HepG2 (cell line): Measurements from ENCODE around the gene GLIS2. TPM values are rescaled to one million over a fixed set of nuclear protein-coding genes. Genes with fewer than 3 reads are reported as not detected.

Experiments
- AGO2 ChIP-seq: fragments of 200-400 bp; formaldehyde crosslinking; optimal IDR thresholded peaks from 2 replicates; pipeline ENCODE3; 2017; ENCODE audit warnings: mild to moderate bottlenecking, low read depth, low read length, moderate library complexity
- FOXO4 ChIP-seq: sonication (generic); formaldehyde crosslinking; conservative IDR thresholded peaks from 2 replicates; pipeline ENCODE4 v1.8.1; 2023; ENCODE audit warnings: missing genetic modification reagents
- KAT8 ChIP-seq: IDR thresholded peaks from 2 replicates; pipeline ENCODE4 v1.6.1; 2016; ENCODE audit warnings: missing genetic modification reagents, missing compliant biosample characterization
- KLF13 ChIP-seq: sonication (generic); formaldehyde crosslinking; IDR thresholded peaks from 2 replicates; pipeline ENCODE4 v1.4.0; 2020; ENCODE audit warnings: mild to moderate bottlenecking, missing genetic modification reagents
- NR2C2 ChIP-seq: sonication (generic); formaldehyde crosslinking; IDR thresholded peaks from 2 replicates; pipeline ENCODE4 v1.4.0; 2020; ENCODE audit warnings: missing genetic modification reagents, mild to moderate bottlenecking, moderate library complexity, borderline replicate concordance
- PLRG1 ChIP-seq: fragments of 450-650 bp; conservative IDR thresholded peaks from 2 replicates; pipeline ENCODE4 v1.6.1; 2016
- RFX3 ChIP-seq: IDR thresholded peaks from 2 replicates; pipeline ENCODE4 v1.6.1; 2016; ENCODE audit warnings: missing biosample characterization, missing genetic modification reagents
- SIX4 ChIP-seq: sonication (generic); formaldehyde crosslinking; IDR thresholded peaks from 2 replicates; pipeline ENCODE4 v1.4.0; 2020; ENCODE audit warnings: missing genetic modification reagents
- ZFP36 ChIP-seq: fragments of 150-350 bp; IDR thresholded peaks from 2 replicates; pipeline ENCODE4 v1.6.1; 2018; ENCODE audit warnings: borderline replicate concordance, low read length, low read depth; ENCODE audit not compliant: partially characterized antibody
- ZFX ChIP-seq: sonication (generic); formaldehyde crosslinking; IDR thresholded peaks from 2 replicates; pipeline ENCODE4 v1.4.0; 2020; ENCODE audit warnings: mild to moderate bottlenecking, low read depth, missing genetic modification reagents, moderate library complexity
- ZNF230 ChIP-seq: sonication (generic); formaldehyde crosslinking; IDR thresholded peaks from 2 replicates; pipeline ENCODE4 v1.4.0; 2020; ENCODE audit warnings: mild to moderate bottlenecking, missing genetic modification reagents
- ZNF343 ChIP-seq: sonication (generic); formaldehyde crosslinking; IDR thresholded peaks from 2 replicates; pipeline ENCODE4 v1.4.0; 2020; ENCODE audit warnings: mild to moderate bottlenecking, missing genetic modification reagents
- ZNF510 ChIP-seq: sonication (generic); formaldehyde crosslinking; IDR thresholded peaks from 2 replicates; pipeline ENCODE4 v1.4.0; 2020; ENCODE audit warnings: low read depth, mild to moderate bottlenecking, missing genetic modification reagents
- ZNF569 ChIP-seq: sonication (generic); formaldehyde crosslinking; IDR thresholded peaks from 2 replicates; pipeline ENCODE4 v1.5.0; 2020; ENCODE audit warnings: mild to moderate bottlenecking, missing genetic modification reagents, moderate library complexity, borderline replicate concordance
- ZNF605 ChIP-seq: sonication (generic); formaldehyde crosslinking; IDR thresholded peaks from 2 replicates; pipeline ENCODE4 v1.8.0; 2022; ENCODE audit warnings: mild to moderate bottlenecking, missing genetic modification reagents
- ZNF720 ChIP-seq: sonication (generic); formaldehyde crosslinking; IDR thresholded peaks from 2 replicates; pipeline ENCODE4 v1.4.0; 2020; ENCODE audit warnings: missing genetic modification reagents
- ZSCAN31 ChIP-seq: sonication (generic); formaldehyde crosslinking; IDR thresholded peaks from 2 replicates; pipeline ENCODE4 v1.5.0; 2020; ENCODE audit warnings: low read depth, mild to moderate bottlenecking, missing genetic modification reagents
- polyA plus RNA-seq, 8 experiments: library from polyadenylated mRNA; depleted of rRNA in 3 of 8; stranded (reverse) in 7 of 8; unstranded in 1 of 8; fragments of >200 nt; fragmentation: Illumina TruSeq in 4 of 8; extraction: Trizol in 4 of 8; gene quantifications; 2 replicates each; pipeline versions ENCODE4 v1.2.1 to v1.2.3, GENCODE V29; 2011 to 2016; ENCODE audit warnings: low read depth in 4 of 8, missing spikeins in 1 of 8, mixed read lengths in 1 of 8; ENCODE audit not compliant: insufficient read depth in 1 of 8
- total RNA-seq, 5 experiments: library from RNA; depleted of rRNA; stranded (reverse); fragments of >200 nt; fragmentation: Illumina TruSeq; extraction: Trizol; gene quantifications; 2 replicates each; pipeline ENCODE4 v1.2.3, GENCODE V29; 2016; ENCODE audit warnings: low read depth in 1 of 5
- TF ChIP-seq, protein P1 (sequence below): sonication (generic); formaldehyde crosslinking; IDR thresholded peaks from 2 replicates; pipeline ENCODE4 v1.5.1; 2020; ENCODE audit warnings: mild to moderate bottlenecking, missing genetic modification reagents, moderate library complexity
- TF ChIP-seq, protein P2 (sequence below): sonication (generic); formaldehyde crosslinking; IDR thresholded peaks from 2 replicates; pipeline ENCODE4 v1.8.1; 2022; ENCODE audit warnings: mild to moderate bottlenecking, missing genetic modification reagents
- TF ChIP-seq, protein P3 (sequence below): sonication (generic); formaldehyde crosslinking; IDR thresholded peaks from 2 replicates; pipeline ENCODE4 v1.9.0; 2021; ENCODE audit warnings: missing genetic modification reagents, mild to moderate bottlenecking, borderline replicate concordance
- TF ChIP-seq, protein P4 (sequence below): sonication (generic); formaldehyde crosslinking; IDR thresholded peaks from 2 replicates; pipeline ENCODE4 v1.4.0; 2020; ENCODE audit warnings: mild to moderate bottlenecking, missing genetic modification reagents
- TF ChIP-seq, protein P5 (sequence below): conservative IDR thresholded peaks from 2 replicates; pipeline ENCODE4 v1.6.1; 2018; ENCODE audit warnings: missing genetic modification reagents

Gene GLIS2
- total and polyA plus RNA-seq, 2 of the 13 experiments (the other 11 are each of a cell fraction or from before 2014, with no cell fraction given) = 0.28 to 0.29 TPM

DNA sequence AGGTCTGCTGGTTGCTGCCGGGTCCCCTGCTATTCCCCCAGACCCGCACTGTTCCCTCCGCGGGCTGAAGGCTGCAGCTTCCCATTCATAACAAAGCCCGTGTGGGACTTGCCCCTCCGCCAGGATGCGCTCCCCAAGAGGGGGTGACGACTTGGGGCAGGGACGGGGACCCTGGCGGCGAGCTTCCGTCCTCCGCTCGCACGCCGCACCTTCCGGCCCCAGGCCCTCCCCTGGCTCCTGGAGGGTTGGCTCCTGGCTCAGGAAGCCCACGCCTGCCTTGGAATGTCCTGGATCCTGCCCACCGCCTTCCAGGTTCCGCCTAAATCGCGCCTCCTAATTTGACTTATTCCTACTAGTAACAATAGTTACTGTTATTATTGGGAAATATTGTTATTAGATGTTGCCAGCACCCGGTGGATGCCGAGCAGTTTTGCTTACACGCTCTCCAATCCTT is 42.0 kb upstream of the GLIS2 start (continued):
- TF ChIP-seq FOXO4 (CRISPR knock-in tag) (no peak), RFX3 (CRISPR knock-in tag) (no peak), ZSCAN31 (CRISPR knock-in tag) (0 out of 2 replicates have a peak, but pooled peaks have one; percentile 9), KAT8 (0 out of 2 replicates have a peak, but pooled peaks have one; percentile 8), ZNF510 (CRISPR knock-in tag) (0 out of 2 replicates have a peak, but pooled peaks have one; percentile 40), KLF13 (no peak), ZNF230 (CRISPR knock-in tag) (peak; percentile 56; the same call in 1 of the 2 replicates), AGO2 (peak; percentile 78), ZNF605 (CRISPR knock-in tag) (no peak), ZNF720 (no peak), PLRG1 (no peak), ZNF343 (CRISPR knock-in tag) (0 out of 2 replicates have a peak, but pooled peaks have one; percentile 6), ZNF569 (CRISPR knock-in tag) (no peak), ZFP36 (no peak), ZFX (CRISPR knock-in tag) (peak; percentile 39), SIX4 (no peak), NR2C2 (no peak)
- TF ChIP-seq, protein P1, sequence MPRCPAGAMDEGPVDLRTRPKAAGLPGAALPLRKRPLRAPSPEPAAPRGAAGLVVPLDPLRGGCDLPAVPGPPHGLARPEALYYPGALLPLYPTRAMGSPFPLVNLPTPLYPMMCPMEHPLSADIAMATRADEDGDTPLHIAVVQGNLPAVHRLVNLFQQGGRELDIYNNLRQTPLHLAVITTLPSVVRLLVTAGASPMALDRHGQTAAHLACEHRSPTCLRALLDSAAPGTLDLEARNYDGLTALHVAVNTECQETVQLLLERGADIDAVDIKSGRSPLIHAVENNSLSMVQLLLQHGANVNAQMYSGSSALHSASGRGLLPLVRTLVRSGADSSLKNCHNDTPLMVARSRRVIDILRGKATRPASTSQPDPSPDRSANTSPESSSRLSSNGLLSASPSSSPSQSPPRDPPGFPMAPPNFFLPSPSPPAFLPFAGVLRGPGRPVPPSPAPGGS = 0 out of 2 replicates have a peak, but pooled peaks have one; percentile 5
- TF ChIP-seq, protein P2, sequence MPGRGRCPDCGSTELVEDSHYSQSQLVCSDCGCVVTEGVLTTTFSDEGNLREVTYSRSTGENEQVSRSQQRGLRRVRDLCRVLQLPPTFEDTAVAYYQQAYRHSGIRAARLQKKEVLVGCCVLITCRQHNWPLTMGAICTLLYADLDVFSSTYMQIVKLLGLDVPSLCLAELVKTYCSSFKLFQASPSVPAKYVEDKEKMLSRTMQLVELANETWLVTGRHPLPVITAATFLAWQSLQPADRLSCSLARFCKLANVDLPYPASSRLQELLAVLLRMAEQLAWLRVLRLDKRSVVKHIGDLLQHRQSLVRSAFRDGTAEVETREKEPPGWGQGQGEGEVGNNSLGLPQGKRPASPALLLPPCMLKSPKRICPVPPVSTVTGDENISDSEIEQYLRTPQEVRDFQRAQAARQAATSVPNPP (CRISPR knock-in tag) = no peak
- TF ChIP-seq, protein P3, sequence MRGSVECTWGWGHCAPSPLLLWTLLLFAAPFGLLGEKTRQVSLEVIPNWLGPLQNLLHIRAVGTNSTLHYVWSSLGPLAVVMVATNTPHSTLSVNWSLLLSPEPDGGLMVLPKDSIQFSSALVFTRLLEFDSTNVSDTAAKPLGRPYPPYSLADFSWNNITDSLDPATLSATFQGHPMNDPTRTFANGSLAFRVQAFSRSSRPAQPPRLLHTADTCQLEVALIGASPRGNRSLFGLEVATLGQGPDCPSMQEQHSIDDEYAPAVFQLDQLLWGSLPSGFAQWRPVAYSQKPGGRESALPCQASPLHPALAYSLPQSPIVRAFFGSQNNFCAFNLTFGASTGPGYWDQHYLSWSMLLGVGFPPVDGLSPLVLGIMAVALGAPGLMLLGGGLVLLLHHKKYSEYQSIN (CRISPR knock-in tag) = no peak
- TF ChIP-seq, protein P4, sequence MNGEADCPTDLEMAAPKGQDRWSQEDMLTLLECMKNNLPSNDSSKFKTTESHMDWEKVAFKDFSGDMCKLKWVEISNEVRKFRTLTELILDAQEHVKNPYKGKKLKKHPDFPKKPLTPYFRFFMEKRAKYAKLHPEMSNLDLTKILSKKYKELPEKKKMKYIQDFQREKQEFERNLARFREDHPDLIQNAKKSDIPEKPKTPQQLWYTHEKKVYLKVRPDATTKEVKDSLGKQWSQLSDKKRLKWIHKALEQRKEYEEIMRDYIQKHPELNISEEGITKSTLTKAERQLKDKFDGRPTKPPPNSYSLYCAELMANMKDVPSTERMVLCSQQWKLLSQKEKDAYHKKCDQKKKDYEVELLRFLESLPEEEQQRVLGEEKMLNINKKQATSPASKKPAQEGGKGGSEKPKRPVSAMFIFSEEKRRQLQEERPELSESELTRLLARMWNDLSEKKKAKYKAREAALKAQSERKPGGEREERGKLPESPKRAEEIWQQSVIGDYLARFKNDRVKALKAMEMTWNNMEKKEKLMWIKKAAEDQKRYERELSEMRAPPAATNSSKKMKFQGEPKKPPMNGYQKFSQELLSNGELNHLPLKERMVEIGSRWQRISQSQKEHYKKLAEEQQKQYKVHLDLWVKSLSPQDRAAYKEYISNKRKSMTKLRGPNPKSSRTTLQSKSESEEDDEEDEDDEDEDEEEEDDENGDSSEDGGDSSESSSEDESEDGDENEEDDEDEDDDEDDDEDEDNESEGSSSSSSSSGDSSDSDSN = peak; percentile 34
- TF ChIP-seq, protein P5, sequence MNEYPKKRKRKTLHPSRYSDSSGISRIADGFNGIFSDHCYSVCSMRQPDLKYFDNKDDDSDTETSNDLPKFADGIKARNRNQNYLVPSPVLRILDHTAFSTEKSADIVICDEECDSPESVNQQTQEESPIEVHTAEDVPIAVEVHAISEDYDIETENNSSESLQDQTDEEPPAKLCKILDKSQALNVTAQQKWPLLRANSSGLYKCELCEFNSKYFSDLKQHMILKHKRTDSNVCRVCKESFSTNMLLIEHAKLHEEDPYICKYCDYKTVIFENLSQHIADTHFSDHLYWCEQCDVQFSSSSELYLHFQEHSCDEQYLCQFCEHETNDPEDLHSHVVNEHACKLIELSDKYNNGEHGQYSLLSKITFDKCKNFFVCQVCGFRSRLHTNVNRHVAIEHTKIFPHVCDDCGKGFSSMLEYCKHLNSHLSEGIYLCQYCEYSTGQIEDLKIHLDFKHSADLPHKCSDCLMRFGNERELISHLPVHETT (CRISPR knock-in tag) = 0 out of 2 replicates have a peak, but pooled peaks have one; percentile 22
